Fibroblast of the aortic adventitia (primary cell): Measurements from ENCODE around the gene RNF214. TPM values are rescaled to one million over a fixed set of nuclear protein-coding genes. Genes with fewer than 3 reads are reported as not detected.

Experiments
- DNase-seq: peaks from one replicate; pipeline ENCODE4 v3.0.0-alpha.2; 2010; ENCODE audit warnings: low read depth
- H3K4me3 ChIP-seq: 2 replicates; pipeline ENCODE4 v1.5.1; 2011; ENCODE audit warnings: low read depth, mild to moderate bottlenecking, control low read depth, low read length, moderate library complexity
- CTCF ChIP-seq: IDR thresholded peaks from 2 replicates; pipeline ENCODE4 v1.5.1; 2011; ENCODE audit warnings: mild to moderate bottlenecking, low read length, control low read depth, inconsistent platforms; ENCODE audit not compliant: insufficient read depth
- total RNA-seq: library from RNA; depleted of rRNA; stranded (reverse); fragments of >200 nt; gene quantifications from 2 replicates; pipeline ENCODE4 v1.2.3, GENCODE V29; 2012; ENCODE audit warnings: low replicate concordance

RNF214 gene
- total RNA-seq, 1 donor: 19.3 TPM

- no peak for TF ChIP-seq CTCF
- no peak for DNase-seq
- H3K4me3 ChIP-seq: no peak overlapping the region
These were observed 21.9 kb upstream of the RNF214 start for GRCh38 chr11:117210620-117211019.

DNA sequence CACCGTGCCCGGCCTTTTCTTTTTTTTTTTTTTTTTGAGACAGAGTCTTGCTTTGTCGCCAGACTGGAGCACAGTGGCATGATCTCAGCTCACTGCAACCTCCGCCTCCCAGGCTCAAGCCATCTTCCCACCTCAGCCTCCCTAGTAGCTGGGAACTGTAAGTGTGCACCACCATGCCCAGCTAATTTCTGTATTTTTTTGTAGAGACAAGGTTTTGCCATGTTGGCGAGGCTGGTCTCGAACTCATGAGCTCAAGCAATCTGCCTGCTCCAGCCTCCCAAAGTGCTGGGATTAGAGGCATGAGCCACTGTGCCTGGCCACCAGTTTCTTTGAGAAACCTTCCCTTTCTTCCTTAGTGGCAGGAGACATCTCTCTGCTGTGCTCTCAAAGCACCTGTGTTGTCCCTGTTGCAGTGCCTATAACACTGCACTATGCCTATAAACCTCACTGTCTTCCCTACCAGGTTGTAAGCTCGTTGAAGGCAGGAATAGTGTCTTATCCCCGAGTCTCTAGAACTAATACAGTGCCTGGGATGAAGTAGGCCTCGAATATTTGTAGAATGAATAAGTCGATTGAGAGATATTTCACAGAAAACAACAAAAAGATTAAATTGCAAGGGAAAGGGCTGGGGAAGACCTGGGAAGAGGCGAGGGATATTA lies 19.6 kb upstream of the RNF214 start:
- no peak for DNase-seq
- no peak overlapping the region for H3K4me3 ChIP-seq
- no peak for TF ChIP-seq CTCF

DNA sequence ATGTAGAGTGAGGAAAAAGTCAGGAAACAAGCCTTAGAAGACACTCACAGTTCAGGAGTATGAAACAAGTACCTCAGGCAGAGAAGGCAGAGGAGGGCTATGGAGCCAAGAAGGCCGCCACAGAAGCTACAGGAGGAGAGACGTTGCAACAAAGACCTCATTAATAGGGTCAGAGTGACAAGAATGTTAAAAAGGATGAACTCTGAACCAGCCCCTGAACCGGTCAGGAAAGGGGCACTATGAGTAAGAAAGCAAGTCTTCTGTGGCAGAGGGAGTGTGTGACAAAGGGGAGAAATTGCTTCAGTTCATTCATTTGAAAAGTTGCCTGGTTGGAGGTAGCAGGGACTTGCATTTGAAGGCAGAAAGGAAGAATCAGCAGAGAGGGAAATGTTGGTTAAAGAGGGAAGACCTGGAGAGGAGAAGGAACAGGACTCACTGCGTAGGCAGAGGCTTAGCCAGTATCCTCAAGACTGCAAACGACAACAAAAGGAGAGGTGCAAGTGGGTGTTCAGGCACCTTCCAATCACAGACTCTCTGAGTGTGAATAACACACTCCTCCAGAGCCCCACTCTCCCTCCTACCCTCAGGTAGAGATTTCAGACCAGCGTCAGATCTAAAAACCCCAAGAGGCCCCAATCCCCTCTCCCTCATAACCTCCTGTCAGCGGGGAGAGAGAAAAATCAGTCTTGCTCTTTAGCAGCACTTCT lies 17.9 kb upstream of the RNF214 start:
- no peak for DNase-seq
- no peak overlapping the region for H3K4me3 ChIP-seq
- TF ChIP-seq CTCF: no peak

GRCh38 chr11:117217141-117218084 lies 15.1 kb upstream of the RNF214 start:
- DNase-seq: peak; percentile 99
- no peak overlapping the region for H3K4me3 ChIP-seq

GRCh38 chr11:117218133-117218915 lies 14.1 kb upstream of the RNF214 start:
- H3K4me3 ChIP-seq: no peak overlapping the region
- no peak for TF ChIP-seq CTCF

More at GRCh38 chr11:117217141-117218084, 15.1 kb upstream of the RNF214 start:
- no peak for TF ChIP-seq CTCF

GRCh38 chr11:117219001-117219400 lies 13.5 kb upstream of the RNF214 start:
- no peak overlapping the region for H3K4me3 ChIP-seq
- TF ChIP-seq CTCF: no peak
- no peak for DNase-seq

More at GRCh38 chr11:117218133-117218915, 14.1 kb upstream of the RNF214 start:
- DNase-seq: peak; percentile 85
